Measurements from ENCODE around the gene PRDM10.
A peak's percentile ranks its signal among the peaks of the same experiment; 100 is the strongest.
"Not testable (repeated sequence)": the region's sequence is repeated elsewhere in the genome, so short reads cannot be mapped to it uniquely, and the experiment has no call there.

Gene PRDM10

GRCh38 chr11:130015846-130016245 lies 13.2 kb upstream of the PRDM10 start:
- not testable (repeated sequence) for DNase-seq

DNA sequence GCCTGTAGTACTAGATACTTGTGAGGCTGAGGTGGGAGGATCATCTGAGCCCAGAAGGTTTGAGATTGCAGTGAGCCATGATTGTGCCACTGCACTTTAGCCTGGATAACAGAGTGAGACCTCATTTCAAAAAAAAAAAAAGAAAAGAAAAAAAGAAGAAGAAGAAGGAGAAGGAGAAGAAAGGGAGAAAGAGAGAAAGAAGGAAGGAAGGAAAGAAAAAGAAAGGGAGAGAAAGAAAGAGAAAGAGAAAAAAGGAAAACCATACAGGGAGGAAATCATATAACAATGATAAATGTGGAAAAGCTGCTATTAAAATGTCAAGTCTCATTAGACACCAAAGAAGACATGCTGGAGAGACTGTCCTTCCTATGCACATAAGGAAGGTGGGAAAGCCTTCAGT lies 5.7 kb upstream of the PRDM10 start:
- DNase-seq = no peak

GRCh38 chr11:130006929-130007328 lies 4.3 kb upstream of the PRDM10 start:
- DNase-seq = no peak

DNA sequence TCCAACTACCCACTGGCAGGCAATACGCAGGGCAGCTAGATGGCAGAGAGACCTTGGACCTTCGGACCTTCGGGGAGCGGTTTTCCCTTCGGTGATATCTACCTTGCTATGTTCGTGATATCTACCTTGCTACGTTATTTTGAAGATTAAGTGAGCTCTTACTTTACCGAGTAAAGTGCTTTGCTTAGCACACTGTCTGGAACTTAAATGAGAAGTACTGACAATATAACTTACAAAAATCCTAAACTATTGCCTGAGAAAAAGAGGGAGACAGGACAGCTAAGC lies 1.0 kb upstream of the PRDM10 start:
- DNase-seq = no peak

DNA sequence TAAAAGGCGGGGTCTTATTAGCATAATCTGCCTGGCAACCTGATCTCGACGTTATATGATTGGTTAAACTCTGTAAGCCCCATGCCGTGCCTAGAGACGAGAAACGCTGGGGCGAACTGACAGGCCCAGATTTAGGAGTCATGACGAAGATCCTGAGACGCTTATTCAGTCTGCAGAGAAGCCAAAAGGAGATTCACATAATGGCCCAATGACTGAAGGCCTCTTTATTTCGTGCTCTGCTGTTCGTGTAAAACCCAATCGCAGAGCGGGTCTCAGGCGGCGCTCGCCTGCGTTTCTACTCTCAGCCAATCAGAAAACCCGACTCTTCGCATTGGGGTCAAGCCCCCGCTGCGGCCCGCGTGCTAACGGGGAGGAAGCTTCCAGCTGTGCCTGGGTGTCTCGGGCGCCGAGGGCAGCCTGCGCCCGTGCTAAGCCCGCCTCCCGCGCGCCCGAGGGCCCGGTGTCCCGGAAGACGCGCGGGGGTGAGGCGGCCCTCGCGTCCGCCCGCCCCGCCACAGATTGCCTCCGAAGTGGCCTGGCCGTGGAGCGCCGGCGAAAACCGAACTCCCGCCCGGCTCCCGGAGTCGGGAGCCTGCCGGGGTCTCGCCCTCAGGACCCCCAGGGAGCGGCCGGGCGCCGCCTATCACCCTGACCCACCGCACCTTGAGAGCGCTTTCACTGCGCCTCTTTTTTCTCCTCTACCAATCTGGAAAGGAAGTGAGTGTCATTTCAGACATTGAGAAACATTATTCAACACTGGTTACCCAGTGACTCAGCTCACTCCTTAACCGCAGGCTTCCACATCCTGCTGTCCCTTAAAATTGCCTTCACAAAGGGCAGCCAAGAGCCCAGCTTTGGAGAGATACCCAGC lies 446 bp upstream of the PRDM10 start:
- DNase-seq = peak; percentile 76

GRCh38 chr11:130001461-130002351 lies 929 bp downstream of the PRDM10 start:
- DNase-seq = no peak

DNA sequence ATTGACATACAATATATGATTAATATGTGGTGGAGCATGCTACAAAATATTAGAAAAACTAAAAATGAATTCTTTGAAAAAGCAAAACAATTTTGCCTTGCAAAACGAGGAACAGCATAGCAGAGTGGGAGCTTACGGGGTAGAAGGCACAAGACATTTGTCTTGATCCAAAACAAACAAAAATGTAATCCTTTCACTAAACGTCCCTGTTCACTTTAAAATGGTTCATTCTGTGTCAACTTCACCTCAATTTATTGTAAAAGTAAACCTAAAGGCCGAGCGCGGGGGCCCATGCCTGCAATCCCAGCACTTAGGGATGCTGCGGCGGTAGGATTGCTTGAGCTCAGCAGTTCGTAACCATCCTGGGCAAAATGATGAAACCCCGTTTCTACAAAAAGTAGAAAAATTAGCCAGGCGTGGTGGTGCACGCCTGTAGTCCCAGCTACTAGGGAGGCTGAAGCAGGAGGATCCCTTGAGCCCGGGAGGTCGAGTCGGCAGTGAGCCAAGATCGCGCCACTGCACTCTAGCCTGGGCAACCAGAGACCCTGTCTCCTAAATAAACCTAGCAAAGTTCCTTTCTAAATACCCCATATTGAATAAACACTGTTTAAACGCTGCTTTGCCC lies 2.0 kb downstream of the PRDM10 start:
- no peak for DNase-seq

DNA sequence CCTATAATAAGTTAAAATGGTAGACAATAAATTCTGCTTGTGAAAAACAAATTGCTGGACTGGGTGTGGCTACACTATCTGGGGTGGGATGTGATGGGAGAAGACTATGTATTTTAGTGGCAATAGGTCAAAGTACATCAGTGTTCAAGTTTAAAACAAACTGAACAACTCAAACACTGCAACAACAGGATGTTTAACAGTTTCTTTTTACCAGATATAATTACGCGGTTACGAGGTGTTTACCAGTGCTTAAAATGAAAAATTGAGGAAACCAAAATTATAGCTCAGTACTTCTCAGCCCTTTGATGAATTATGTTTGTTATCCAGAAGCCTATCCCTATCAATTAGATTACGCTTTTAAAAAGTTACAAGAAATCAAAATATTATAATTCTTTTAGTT lies 3.2 kb downstream of the PRDM10 start:
- no peak for DNase-seq

- DNase-seq = no peak
Measured at GRCh38 chr11:129998905-129999304, 3.7 kb downstream of the PRDM10 start.

DNA sequence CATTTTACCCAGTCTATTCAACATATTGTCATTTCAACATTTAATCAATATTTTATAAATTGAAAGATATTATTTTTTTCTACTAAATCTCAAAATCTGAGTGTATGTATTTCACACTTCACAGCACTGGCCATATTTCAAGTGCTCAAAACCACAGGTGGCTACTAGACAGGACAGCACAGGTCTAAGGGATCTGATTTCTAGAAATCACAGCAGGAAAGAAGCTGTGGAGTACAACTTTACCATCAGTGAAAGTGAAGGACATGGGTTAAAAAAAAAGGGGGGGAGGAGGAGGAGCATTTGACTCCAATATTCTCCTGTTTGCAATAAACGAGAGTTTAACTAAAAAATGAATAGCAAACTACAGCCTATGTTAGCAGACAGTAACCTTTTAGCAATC lies 4.5 kb downstream of the PRDM10 start:
- DNase-seq = no peak

GRCh38 chr11:129997513-129997912 lies 5.1 kb downstream of the PRDM10 start:
- no peak for DNase-seq

GRCh38 chr11:129996113-129996870 lies 6.3 kb downstream of the PRDM10 start:
- DNase-seq = no peak

DNA sequence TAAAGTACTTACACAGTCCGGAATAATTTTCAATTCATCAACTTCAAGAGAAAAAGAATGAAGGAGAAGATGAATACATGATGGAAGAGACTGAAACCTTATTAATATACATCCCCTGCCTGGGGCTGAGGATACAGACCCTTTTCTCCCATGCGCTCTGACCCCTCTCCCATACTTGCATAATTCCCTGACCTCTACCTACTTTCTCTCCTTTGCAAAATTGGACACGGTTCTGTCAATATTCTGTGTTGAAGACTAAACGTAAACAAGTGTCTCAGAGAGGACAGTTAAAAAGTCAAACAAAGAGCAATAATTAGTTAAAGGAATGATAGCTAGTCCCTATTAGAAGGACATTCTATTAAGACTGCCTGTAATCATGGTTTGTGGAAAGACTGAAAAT lies 7.5 kb downstream of the PRDM10 start:
- no peak for DNase-seq

DNA sequence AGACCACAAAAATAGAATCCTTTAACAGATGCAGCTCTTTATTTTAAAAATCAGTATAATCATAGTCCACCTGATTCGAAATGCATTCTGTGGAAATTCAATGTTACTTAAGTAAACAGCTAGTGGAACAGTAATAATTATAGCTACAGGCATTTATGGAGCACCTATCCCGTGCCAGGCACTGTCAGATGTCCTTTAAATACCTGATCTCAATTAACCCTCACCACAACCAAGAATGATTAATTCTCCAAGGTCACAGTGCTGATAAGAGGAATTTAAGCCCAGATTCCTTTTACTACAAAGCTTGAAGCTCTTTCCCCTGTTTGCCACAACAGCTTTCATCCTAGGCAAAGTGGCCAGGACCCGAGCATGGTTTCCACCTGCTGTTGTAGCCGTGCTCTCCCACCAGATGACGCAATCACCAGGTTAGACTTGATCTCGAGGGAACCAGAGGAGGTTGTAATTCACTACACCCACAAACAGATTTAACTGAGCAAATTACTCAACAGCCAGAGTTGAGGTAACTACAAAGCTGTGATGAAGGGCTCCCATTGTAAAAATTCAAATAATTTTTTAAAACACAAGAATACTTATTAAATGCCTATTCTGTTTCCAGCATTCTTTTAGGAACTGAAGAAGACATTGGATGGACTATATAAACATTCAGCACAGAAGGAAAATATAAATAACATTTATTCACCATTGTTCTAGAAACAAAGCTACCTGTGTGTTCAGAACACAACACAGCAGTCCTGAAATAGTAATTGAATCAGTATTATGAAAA lies 10.3 kb downstream of the PRDM10 start:
- DNase-seq = peak; percentile 11

GRCh38 chr11:129989149-129989813 lies 13.4 kb downstream of the PRDM10 start:
- no peak for DNase-seq

GRCh38 chr11:129987950-129988349 lies 14.7 kb downstream of the PRDM10 start:
- no peak for DNase-seq

DNA sequence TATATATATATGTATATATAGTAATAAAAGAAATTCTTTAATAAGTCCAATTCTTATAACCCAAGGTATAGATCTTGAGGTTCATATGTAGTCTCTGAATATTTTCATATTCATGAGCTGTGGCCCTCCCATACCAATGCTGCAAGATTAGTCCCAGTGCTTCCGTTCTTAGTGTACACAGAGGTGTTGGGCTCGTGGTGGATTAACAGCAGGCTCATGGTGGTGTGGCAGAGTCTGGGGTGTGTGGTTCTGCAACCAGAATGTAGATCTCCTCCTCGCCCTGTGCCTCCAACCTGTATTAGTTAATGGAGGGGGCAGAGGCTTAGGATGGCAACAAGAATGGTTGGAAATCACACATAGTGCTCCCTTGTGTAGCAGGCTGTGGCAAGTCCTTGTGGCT lies 16.8 kb downstream of the PRDM10 start:
- no peak for DNase-seq

- no peak for DNase-seq
Measured at GRCh38 chr11:129980086-129980485, 22.5 kb downstream of the PRDM10 start.

DNA sequence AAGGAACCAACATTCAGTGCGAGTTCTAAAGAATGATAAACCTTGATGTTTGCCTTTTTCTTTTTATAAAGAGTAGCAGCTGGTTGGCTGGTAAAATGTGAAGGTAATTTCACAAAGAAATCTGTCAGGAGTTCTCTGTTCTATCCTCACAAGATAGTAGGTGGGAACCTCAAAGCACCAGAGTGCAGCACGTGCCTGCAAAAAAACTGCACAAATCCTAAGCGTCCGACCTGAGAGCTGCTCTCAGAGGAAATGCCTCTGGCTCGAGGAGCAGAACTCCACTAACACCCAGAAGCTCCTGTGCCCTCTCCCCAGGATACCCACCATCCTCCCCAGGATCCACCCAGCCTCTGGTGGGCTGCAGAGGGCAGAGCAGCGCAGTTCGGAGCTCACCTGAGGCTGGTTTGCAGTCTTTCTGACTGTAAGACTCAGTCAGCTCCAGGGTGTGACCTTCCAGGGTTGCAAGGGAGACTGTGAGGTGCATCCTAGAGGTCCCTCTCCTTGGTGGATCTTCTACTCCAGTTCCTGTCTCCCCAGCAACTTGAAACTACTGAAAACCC lies 23.5 kb downstream of the PRDM10 start:
- DNase-seq = no peak

DNA sequence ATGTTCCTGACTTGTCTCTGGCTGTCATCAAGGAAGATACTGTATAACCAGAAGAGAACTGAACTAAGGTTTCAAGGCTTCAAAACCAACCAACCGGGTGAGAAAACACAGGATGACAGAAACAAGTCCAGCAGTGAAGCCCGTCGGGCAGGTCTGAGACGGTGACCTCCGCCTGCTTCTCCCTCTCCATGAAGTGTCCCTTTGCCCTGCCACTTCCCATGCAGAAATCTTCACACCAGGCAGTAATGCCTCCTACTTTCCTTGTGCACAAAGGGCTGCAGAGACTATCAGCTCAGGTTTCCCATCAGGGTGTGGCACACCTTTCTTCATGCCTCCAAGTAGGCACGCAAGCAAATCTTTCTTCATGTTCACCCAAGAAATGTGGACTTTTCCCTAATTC lies 24.2 kb downstream of the PRDM10 start:
- no peak for DNase-seq

DNA sequence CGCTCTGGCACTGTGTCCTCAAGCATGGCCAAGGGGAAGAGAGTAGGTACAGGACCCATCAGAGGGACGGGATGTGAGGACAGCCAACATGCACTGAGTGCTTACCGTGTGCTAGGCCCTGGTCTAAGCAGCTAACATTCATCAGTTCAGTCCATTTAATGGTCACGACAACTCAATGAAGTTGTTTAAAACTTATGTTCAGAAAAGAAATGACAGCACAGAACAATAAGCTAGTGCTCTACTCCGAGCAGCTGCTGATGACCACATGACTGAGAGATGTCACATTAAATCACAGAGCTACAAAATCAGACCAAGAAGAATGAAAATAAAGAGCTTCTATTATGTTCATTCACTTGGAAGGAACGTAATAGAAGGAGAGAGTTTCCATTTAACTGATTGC lies 26.3 kb downstream of the PRDM10 start:
- no peak for DNase-seq
